ENCODE data around the gene ZNF488. TPM values are rescaled to one million over a fixed set of nuclear protein-coding genes. Genes with fewer than 3 reads are reported as not detected.

ZNF488 gene
- total RNA-seq, 1 donor from 2014 or later: 1.9 TPM

DNA sequence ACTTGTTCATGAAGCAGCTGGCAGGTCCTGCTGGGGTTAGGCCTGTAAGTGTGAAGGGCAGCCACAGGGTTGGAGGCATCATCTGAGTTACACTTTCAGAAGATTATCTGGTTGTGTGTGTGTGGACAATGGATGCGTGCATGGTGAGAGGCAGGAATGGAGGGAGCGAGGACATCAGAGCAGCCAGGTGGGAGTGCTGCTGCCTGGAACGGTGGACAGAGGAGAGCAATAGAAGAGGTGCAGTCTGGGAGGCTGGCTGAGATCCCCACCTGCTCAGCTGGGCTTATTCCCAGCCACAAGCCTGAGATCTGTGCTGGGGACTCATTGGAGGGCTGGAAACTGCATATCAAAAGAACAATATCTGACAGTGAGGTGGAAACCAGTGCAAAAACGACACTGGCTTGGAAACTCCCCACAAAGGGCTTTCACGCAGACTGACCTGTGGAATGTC is 17.9 kb downstream of the ZNF488 start:
- no peak for DNase-seq

- no peak for DNase-seq
Measured at GRCh38 chr10:47365431-47366180, 18.5 kb downstream of the ZNF488 start.

GRCh38 chr10:47364911-47365310 is 19.2 kb downstream of the ZNF488 start:
- DNase-seq: no peak

DNA sequence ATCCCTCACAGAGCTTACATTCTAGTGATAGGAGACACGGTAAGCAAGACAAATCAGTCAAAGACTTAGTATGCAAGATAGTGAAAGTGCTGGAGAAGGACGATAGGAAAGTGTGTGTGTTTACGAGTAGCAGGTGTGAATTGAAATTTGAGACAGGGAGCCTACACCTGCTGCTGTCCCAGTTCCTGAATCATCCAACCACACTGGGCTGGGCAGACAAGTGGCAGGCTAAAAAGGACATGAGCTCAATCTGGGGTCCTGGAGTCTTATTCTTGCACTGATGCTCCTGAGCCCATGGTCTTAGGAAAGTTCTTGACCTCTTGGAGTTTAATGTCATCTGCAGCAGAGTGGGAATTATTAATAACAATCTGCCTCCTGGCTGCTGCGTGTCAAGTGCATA is 19.7 kb downstream of the ZNF488 start:
- no peak for DNase-seq

GRCh38 chr10:47363781-47364180 is 20.3 kb downstream of the ZNF488 start:
- no peak for DNase-seq

GRCh38 chr10:47362199-47362598 is 21.9 kb downstream of the ZNF488 start:
- no peak for DNase-seq

GRCh38 chr10:47361293-47361692 is 22.8 kb downstream of the ZNF488 start:
- no peak for DNase-seq

GRCh38 chr10:47360419-47361040 is 23.6 kb downstream of the ZNF488 start:
- no peak for DNase-seq

GRCh38 chr10:47359626-47360418 is 24.3 kb downstream of the ZNF488 start:
- DNase-seq: no peak

GRCh38 chr10:47359101-47359500 is 25.0 kb downstream of the ZNF488 start:
- no peak for DNase-seq

DNA sequence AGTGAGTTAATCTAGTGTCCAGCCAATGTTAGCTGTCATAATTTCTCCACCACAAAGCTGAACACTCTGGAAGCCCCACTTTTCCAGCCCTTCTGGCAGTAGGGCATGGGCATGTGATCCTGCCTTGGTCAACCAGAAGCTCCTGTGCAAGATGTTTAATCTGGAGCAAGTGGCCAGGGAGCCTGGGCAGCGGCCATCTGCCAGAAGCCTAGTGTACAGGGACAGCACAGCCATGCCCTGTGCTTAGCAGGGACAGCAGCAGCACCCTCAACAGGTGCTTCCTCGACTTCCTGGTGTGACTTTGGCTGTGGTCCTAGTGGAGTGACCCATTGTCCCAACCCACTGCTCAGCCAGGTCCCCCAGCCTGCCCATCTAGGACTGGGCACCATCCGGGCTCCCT is 25.6 kb downstream of the ZNF488 start:
- no peak for DNase-seq

DNA sequence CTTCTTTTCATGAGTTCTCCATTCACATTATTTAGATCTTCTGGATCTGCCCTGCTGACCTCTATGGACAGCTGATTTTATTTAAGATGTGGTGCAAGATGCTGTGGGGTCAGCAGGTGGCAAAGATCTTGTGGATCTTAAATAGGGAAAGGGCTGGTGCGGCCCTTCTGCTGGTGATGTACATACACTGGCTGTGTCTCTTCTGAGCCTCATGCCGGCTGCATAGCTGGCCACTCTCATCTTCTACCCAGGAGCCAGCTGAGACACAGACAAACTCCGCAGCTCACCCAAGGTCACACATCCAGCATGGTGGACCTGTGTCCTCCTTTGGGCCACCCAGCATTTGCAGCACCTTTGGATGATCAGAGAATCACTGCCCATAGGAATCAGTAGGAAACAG is 26.2 kb downstream of the ZNF488 start:
- DNase-seq: no peak

- no peak for DNase-seq
Measured at GRCh38 chr10:47357131-47357582, 26.9 kb downstream of the ZNF488 start.

- no peak for DNase-seq
Measured at GRCh38 chr10:47356708-47357107, 27.4 kb downstream of the ZNF488 start.

- DNase-seq: no peak
Measured at GRCh38 chr10:47354900-47355299, 29.2 kb downstream of the ZNF488 start.

GRCh38 chr10:47354165-47354564 is 29.9 kb downstream of the ZNF488 start:
- no peak for DNase-seq

GRCh38 chr10:47353351-47353750 is 30.7 kb downstream of the ZNF488 start:
- DNase-seq: no peak

DNA sequence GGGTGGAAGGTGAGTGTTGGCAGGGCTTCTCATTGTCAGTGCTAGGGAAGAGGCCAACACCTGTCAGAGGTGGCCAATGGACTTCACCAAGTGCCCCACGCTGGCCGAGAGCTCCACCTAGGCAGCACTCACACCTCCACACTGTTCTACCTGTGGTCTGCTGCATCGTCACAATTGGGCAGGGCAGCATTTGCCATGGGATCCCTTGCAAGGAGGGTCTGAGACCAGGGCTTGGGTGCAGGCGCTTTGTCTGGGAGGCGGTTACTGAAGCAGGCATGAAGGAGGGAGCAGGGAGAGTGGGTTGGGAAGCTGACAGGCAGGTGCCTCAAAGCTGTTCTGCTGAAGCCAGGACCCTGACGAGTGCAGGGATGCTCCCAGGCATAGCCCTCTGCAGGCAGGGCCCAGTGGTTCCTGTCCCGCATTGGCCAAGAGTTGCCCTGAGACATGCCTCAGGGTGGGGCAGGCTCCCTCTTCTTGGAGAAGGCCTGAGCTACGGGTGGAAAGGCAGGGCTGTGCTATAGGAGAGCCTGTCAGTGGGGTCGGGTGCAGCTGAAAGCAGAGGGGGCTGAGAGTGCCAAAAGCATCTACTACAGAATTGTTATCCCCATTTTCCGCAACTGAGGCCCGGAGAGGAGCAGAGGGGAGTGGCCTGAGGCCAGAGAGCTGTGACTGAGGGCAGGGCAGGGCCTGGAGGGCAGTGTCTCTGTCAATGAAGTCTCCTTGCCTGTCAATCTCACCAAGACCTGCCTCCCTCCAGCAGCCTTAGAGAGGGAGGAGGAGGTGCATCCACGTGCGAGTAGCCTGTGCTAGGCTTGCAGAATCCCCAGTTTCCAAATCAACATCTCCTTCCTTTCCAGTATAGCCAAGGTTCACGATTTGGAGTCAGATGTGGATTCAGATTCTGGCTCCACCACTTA is 31.9 kb downstream of the ZNF488 start:
- no peak for DNase-seq

GRCh38 chr10:47350671-47351640 is 33.1 kb downstream of the ZNF488 start:
- DNase-seq: no peak

DNA sequence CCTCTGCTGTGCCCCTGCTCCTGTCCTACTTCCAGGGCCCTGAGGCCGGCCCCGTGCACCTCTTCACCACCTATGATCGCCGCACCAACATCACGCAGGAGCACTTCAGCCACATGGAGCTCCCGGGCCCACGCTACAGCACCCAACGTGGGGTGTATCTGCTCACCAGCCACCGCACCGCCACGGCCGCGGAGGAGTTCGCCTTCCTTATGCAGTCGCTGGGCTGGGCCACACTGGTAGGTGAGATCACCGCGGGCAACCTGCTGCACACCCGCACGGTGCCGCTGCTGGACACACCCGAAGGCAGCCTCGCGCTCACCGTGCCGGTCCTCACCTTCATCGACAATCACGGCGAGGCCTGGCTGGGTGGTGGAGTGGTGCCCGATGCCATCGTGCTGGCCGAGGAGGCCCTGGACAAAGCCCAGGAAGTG is 34.1 kb downstream of the ZNF488 start:
- no peak for DNase-seq

DNA sequence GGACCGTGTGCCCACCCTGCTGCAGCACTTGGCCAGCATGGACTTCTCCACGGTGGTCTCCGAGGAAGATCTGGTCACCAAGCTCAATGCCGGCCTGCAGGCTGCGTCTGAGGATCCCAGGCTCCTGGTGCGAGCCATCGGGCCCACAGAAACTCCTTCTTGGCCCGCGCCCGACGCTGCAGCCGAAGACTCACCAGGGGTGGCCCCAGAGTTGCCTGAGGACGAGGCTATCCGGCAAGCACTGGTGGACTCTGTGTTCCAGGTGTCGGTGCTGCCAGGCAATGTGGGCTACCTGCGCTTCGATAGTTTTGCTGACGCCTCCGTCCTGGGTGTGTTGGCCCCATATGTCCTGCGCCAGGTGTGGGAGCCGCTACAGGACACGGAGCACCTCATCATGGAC is 34.6 kb downstream of the ZNF488 start:
- DNase-seq: no peak

All from occipital lobe (tissue), 2 donors.